Ishikawa (cell line): ENCODE results near the gene HMX1.

Source experiments
- CEBPB ChIP-seq: IDR thresholded peaks from 2 replicates; pipeline ENCODE4 v1.6.1; 2012
- CREB1 ChIP-seq: IDR thresholded peaks from 2 replicates; pipeline ENCODE4 v1.6.1; 2012; ENCODE audit warnings: low read depth
- EGR1 ChIP-seq: IDR thresholded peaks from 2 replicates; pipeline ENCODE4 v1.6.1; 2012
- EP300 ChIP-seq: IDR thresholded peaks from 2 replicates; pipeline ENCODE4 v1.6.1; 2012; ENCODE audit warnings: borderline replicate concordance
- FOXM1 ChIP-seq: IDR thresholded peaks from 2 replicates; pipeline ENCODE4 v1.6.1; 2012; ENCODE audit warnings: low read depth, borderline replicate concordance
- NFIC ChIP-seq: IDR thresholded peaks from 2 replicates; pipeline ENCODE4 v1.6.1; 2012
- RAD21 ChIP-seq: IDR thresholded peaks from 2 replicates; pipeline ENCODE4 v1.6.1; 2012; ENCODE audit warnings: low read depth
- TAF1 ChIP-seq: IDR thresholded peaks from 2 replicates; pipeline ENCODE4 v1.6.1; 2012; ENCODE audit warnings: low read depth, mild to moderate bottlenecking
- TCF12 ChIP-seq: IDR thresholded peaks from 2 replicates; pipeline ENCODE4 v1.6.1; 2012; ENCODE audit warnings: low read depth
- TEAD4 ChIP-seq: IDR thresholded peaks from 2 replicates; pipeline ENCODE4 v1.6.1; 2012
- YY1 ChIP-seq: IDR thresholded peaks from 2 replicates; pipeline ENCODE4 v1.6.1; 2012; ENCODE audit warnings: low read depth
- ZBTB7A ChIP-seq: IDR thresholded peaks from 2 replicates; pipeline ENCODE4 v1.6.1; 2012; ENCODE audit warnings: low read depth
- TF ChIP-seq, protein P1 (sequence below): IDR thresholded peaks from 2 replicates; pipeline ENCODE4 v1.6.1; 2012
- TF ChIP-seq, protein P2 (sequence below): IDR thresholded peaks from 2 replicates; pipeline ENCODE4 v1.6.1; 2012
- TF ChIP-seq, protein P3 (sequence below): IDR thresholded peaks from 2 replicates; pipeline ENCODE4 v1.6.1; 2012; ENCODE audit warnings: low read depth, mild to moderate bottlenecking

Gene HMX1

DNA sequence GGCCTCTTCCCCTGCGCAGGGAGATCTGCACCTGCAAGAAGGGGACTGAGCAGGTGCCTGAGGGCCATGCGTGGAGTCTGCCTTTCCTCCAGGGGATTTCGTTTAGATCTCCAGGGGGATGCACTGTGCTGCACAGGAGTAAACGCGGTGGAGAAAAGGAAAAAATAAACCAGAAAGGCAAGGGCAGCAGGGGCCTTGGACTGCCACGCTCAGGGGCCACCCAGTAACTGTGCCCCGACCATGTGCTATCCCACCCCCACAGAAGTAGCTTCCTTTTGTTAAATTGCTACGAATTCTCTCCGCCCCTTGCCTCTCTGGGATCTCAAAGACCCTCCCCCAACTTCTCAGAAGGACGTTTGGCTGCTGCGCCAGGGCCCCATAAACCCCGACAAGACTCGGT is 17.2 kb upstream of the HMX1 start:
- TF ChIP-seq NFIC (no peak), TAF1 (no peak), TEAD4 (no peak), RAD21 (no peak), CREB1 (no peak), TCF12 (no peak), EP300 (no peak), CEBPB (no peak), ZBTB7A (no peak), FOXM1 (no peak)
- TF ChIP-seq, protein P1, sequence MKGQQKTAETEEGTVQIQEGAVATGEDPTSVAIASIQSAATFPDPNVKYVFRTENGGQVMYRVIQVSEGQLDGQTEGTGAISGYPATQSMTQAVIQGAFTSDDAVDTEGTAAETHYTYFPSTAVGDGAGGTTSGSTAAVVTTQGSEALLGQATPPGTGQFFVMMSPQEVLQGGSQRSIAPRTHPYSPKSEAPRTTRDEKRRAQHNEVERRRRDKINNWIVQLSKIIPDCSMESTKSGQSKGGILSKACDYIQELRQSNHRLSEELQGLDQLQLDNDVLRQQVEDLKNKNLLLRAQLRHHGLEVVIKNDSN = no peak
- TF ChIP-seq, protein P2, sequence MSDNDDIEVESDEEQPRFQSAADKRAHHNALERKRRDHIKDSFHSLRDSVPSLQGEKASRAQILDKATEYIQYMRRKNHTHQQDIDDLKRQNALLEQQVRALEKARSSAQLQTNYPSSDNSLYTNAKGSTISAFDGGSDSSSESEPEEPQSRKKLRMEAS = no peak
- TF ChIP-seq, protein P3, sequence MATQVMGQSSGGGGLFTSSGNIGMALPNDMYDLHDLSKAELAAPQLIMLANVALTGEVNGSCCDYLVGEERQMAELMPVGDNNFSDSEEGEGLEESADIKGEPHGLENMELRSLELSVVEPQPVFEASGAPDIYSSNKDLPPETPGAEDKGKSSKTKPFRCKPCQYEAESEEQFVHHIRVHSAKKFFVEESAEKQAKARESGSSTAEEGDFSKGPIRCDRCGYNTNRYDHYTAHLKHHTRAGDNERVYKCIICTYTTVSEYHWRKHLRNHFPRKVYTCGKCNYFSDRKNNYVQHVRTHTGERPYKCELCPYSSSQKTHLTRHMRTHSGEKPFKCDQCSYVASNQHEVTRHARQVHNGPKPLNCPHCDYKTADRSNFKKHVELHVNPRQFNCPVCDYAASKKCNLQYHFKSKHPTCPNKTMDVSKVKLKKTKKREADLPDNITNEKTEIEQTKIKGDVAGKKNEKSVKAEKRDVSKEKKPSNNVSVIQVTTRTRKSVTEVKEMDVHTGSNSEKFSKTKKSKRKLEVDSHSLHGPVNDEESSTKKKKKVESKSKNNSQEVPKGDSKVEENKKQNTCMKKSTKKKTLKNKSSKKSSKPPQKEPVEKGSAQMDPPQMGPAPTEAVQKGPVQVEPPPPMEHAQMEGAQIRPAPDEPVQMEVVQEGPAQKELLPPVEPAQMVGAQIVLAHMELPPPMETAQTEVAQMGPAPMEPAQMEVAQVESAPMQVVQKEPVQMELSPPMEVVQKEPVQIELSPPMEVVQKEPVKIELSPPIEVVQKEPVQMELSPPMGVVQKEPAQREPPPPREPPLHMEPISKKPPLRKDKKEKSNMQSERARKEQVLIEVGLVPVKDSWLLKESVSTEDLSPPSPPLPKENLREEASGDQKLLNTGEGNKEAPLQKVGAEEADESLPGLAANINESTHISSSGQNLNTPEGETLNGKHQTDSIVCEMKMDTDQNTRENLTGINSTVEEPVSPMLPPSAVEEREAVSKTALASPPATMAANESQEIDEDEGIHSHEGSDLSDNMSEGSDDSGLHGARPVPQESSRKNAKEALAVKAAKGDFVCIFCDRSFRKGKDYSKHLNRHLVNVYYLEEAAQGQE = no peak

DNA sequence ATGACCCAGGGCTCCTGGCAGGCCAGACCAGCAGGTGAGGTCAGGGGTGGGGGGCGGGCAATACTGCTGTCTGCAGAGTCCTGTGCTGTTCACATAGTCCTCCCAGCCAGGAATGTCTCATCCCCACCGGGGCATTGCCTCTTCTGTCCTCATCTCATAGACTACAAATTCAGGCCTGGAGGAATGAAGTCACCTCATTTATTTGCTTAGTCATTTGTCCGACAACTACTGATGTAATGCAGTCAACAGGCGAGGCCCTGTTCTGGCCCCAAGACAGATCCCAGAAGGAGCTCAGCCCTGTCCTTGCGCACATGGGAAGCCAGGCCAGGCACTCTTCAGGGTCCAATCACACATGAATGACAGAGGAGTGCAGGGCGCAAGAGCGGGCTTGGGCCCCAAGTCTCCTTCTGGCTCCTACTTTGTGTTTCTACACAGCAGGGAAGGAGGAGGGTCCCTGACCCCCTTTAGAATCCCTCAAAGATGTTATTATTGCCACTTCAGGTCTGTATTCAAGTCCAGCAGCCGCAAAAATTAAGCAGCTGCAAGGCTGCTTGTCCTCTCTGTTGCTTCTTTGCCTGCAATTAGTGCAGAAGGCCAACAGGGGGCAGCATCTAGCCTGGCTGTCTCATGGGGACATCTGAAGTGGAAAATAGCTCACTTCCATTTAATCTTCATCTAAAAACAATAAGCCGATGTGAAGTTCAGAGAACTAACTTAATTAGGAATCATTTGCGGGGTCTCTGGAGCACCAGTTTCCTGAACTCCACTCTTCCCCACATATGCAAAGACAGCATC is 15.2 kb upstream of the HMX1 start:
- TF ChIP-seq NFIC (no peak), RAD21 (no peak), YY1 (no peak), EGR1 (no peak), CREB1 (no peak), TEAD4 (no peak)
- TF ChIP-seq, protein P2 = no peak

DNA sequence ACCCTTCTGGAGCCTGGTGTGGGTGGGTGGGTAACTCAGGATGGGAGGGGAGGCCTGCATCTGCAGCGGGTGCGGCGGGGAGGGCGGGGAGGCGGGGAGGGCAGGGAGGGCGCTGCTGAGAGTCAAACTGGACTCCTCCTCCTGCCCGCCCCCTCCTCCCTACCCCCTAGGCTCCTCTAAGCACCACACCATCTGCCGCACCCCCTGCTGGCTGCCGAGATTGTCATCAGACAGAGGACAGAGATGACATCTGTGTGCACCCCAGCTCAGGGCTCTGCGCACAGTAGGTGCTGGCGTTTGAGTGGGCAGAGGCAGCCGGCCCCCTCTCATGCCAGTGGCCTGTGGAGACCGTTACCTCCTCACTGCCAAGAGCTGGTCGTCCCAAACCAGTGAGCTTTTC is 10.6 kb upstream of the HMX1 start:
- no peak for TF ChIP-seq CEBPB

DNA sequence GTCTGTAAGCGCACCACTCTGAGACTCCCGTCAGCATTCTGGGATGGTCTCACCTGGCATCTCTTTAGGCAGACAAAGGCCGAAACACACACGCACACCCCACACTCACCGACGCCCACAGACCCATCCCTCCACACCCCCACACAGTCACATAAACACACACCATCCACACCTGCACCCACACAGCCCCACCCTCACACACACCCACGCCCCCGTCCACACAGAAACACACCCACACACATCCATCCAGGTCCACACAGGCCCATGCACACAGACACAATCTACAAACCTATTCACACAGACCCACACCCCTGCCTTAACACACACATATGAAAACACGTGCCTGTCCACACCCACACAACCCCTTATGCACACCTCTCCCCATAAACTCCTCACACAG is 9.2 kb upstream of the HMX1 start:
- TF ChIP-seq YY1 (no peak), TCF12 (no peak), ZBTB7A (no peak), CEBPB (no peak), TAF1 (no peak)

DNA sequence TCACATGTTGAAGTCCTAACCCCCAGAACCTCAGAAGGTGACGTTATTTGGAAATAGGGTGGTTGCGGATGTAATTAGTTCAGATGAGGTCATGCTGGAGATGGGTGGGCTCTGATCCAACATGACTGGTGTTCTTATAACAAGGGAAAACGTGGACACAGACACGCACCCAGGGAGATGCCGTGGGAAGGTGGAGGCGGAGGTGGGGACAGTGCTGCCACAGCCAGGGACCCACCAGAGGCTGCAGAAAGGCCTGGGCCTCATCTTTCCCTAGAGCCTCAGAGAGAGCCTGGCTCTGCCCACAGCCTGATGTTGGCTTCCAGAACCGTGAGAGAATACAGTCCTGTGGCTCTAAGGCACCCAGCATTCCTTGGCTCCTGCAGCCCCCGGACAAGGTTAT is 7.9 kb upstream of the HMX1 start:
- TF ChIP-seq RAD21 = no peak
- no peak for TF ChIP-seq CEBPB
- TF ChIP-seq YY1 = no peak
- no peak for TF ChIP-seq CREB1
- TF ChIP-seq EGR1 = no peak
- no peak for TF ChIP-seq TEAD4
- TF ChIP-seq, protein P2 = no peak
- TF ChIP-seq FOXM1 = no peak
- no peak for TF ChIP-seq NFIC
- no peak for TF ChIP-seq TCF12

DNA sequence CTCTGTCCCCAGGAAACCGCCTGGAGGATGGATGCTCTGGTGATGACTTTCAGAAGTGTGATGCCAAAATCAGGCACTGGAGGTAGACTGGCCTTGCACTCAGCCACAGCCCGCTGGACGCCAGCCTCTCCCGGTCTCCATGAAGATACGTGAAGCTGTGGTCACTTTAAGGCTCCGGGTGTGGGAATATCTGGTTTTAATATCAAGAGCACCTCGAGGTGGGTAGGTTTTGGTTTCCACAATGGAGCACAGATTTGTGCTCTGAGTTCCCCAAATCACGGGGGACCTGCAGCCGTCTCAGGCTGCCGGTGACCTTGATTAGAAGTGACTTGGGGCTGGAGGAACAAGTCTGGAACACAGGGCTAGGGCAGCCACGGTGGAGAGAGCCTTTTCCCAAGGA is 6.8 kb upstream of the HMX1 start:
- TF ChIP-seq EP300 (no peak), RAD21 (no peak), TEAD4 (no peak), TCF12 (no peak), CREB1 (no peak), CEBPB (no peak), ZBTB7A (no peak)
- TF ChIP-seq, protein P1 = no peak

DNA sequence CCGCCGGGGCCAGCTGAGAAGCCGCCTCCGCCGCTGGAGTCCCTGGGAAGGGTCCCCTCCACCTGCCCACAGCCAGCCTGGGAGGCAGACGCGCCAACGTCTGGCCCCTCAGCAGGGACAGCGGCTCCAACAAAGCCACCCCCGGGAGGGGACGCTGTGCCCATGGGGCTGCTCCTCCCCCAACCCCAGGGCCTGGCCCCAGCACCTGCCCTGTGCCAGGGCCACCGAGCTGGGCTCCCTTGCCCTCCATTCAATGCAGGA is 6.1 kb upstream of the HMX1 start:
- TF ChIP-seq, protein P2 = no peak
- no peak for TF ChIP-seq FOXM1
- TF ChIP-seq, protein P1 = no peak
- TF ChIP-seq TCF12 = no peak
- TF ChIP-seq, protein P3 = no peak
- TF ChIP-seq TEAD4 = no peak
- no peak for TF ChIP-seq ZBTB7A
- no peak for TF ChIP-seq TAF1
- TF ChIP-seq YY1 = no peak
- no peak for TF ChIP-seq CEBPB
- TF ChIP-seq CREB1 = no peak
- TF ChIP-seq RAD21 = no peak
- TF ChIP-seq EP300 = no peak
- no peak for TF ChIP-seq NFIC
- TF ChIP-seq EGR1 = no peak
